Type B pancreatic cell (in vitro differentiated cells): Measurements from ENCODE around the gene NUP210L. TPM values are rescaled to one million over a fixed set of nuclear protein-coding genes. Genes with fewer than 3 reads are reported as not detected.
"Not testable (repeated sequence)": the region's sequence is repeated elsewhere in the genome, so short reads cannot be mapped to it uniquely, and the experiment has no call there.

Source experiments
- DNase-seq: peaks from one replicate; pipeline ENCODE4 v3.0.0; 2021; ENCODE audit warnings: mixed read lengths; ENCODE audit not compliant: unreplicated experiment; ENCODE audit errors: extremely low spot score
- H3K27ac Mint-ChIP-seq: 2 replicates; pipeline ENCODE4 v1.8.0; 2021; ENCODE audit warnings: mild to moderate bottlenecking, mixed read lengths
- H3K27me3 Mint-ChIP-seq: 2 replicates; pipeline ENCODE4 v1.8.0; 2021; ENCODE audit warnings: mixed read lengths
- H3K36me3 Mint-ChIP-seq: 2 replicates; pipeline ENCODE4 v1.8.0; 2021; ENCODE audit warnings: mixed read lengths
- H3K4me1 Mint-ChIP-seq: one replicate; pipeline ENCODE4 v1.8.0; 2021; ENCODE audit warnings: mixed read lengths; ENCODE audit not compliant: unreplicated experiment
- H3K4me3 Mint-ChIP-seq: 2 replicates; pipeline ENCODE4 v1.8.0; 2021; ENCODE audit warnings: mild to moderate bottlenecking, mixed read lengths
- H3K9me3 Mint-ChIP-seq: 2 replicates; pipeline ENCODE4 v1.8.0; 2021; ENCODE audit warnings: mixed read lengths
- total RNA-seq: library from RNA; stranded (reverse); gene quantifications from 2 replicates; pipeline ENCODE4 v1.2.1, GENCODE V29; 2021; ENCODE audit warnings: low replicate concordance
- TF ChIP-seq, protein P1 (sequence below): fragments of 200-600 bp; sonication (generic); conservative IDR thresholded peaks from 2 replicates; pipeline ENCODE4 v1.5.0; 2021; ENCODE audit warnings: antibody characterized with exemption, mild to moderate bottlenecking

Gene NUP210L
- total RNA-seq, 1 donor from 2014 or later = not detected

DNA sequence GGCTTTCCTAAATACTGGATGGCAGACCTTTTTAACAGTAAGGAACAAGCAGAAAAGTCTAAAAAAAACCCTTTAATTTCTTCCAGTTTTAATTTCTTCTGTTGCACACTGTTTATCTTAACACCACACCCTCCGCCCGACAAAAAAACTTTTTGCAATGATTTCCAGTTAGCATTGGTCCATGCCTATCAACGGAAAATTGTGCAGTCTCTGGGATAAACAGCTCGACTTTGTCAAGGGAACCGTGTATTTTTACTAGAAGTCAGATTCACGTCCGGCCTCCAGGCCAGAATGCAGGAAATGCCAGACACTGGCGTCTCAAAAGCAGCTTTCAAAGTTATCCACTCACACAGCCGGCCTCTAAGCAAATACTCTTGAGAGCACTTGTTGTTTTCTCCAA, 378 bp upstream of the NUP210L start:
- H3K27me3 Mint-ChIP-seq = no peaks in the 10 kb centered on the region
- H3K4me3 Mint-ChIP-seq = no peak overlapping the region
- no peak for DNase-seq
- no peaks in the 10 kb centered on the region for H3K9me3 Mint-ChIP-seq
- H3K27ac Mint-ChIP-seq = peak overlapping the region; percentile 46
- peaks cover 7% of the 10 kb centered on the region for H3K4me1 Mint-ChIP-seq
- TF ChIP-seq, protein P1, sequence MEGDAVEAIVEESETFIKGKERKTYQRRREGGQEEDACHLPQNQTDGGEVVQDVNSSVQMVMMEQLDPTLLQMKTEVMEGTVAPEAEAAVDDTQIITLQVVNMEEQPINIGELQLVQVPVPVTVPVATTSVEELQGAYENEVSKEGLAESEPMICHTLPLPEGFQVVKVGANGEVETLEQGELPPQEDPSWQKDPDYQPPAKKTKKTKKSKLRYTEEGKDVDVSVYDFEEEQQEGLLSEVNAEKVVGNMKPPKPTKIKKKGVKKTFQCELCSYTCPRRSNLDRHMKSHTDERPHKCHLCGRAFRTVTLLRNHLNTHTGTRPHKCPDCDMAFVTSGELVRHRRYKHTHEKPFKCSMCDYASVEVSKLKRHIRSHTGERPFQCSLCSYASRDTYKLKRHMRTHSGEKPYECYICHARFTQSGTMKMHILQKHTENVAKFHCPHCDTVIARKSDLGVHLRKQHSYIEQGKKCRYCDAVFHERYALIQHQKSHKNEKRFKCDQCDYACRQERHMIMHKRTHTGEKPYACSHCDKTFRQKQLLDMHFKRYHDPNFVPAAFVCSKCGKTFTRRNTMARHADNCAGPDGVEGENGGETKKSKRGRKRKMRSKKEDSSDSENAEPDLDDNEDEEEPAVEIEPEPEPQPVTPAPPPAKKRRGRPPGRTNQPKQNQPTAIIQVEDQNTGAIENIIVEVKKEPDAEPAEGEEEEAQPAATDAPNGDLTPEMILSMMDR = no peak
- H3K36me3 Mint-ChIP-seq = peaks cover 27% of the 10 kb centered on the region

DNA sequence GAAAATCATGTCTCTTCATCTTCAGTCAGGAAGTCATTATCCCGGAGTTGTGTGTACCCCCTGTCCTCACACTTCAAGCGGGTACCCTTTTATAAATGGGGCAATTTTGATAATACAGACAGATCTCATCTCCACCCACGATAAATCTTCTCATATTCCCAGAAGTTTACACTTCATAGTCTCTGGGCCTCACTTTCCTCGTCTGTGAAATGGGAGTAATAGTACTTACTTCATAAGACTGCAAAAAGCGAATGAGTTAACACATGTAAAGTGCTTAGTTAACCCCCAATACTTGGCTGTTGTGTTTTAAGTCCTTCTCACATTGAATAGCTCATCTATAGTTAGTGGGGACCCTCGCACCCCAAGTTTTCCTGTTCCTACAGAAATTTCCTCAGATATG, 820 bp downstream of the NUP210L start:
- Mint-ChIP-seq H3K36me3 (peaks cover 18% of the 10 kb centered on the region), H3K27ac (no peak overlapping the region), H3K4me3 (no peak overlapping the region), H3K27me3 (no peaks in the 10 kb centered on the region), H3K9me3 (no peaks in the 10 kb centered on the region), H3K4me1 (peaks cover 7% of the 10 kb centered on the region)
- DNase-seq = no peak
- TF ChIP-seq, protein P1 = no peak

DNA sequence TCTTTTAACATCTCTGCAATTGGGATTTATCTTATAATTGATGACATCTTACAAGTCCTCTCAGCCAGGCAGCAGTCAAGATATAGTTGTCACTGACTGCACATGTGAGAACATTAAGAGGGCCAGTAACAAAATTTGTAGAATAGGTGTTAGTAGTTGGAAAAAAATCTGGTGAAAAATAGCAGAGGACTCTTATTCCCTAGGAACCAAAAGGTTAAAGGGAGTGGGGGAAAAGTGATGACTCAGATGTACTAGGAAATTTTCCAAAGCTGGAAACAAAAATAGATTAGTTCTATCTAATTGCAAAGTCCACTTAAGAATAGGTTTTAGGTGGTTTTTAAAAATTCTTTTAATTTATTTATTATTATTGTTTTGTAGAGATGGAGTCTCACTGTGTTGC, 3.6 kb downstream of the NUP210L start:
- no peak overlapping the region for H3K4me3 Mint-ChIP-seq

DNA sequence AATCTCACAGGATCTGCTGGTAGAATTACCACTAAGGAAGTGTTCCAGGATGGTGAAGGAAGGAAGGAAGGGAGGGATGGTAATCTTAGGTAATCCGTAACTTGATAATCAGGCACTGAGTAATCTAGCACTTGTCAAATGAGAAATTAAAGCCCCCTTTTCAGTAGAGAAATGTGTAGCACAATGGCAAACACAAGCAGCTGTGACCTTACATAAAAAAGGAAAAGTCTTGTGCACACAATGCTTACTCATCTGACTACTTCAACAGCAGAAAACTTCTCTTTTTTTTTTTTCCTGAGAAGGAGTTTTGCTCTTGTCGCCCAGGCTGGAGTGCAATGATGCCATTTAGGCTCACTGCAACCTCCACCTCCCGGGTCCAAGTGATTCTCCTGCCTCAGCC, 6.1 kb downstream of the NUP210L start:
- H3K27ac Mint-ChIP-seq = no peak overlapping the region
- no peaks in the 10 kb centered on the region for H3K27me3 Mint-ChIP-seq
- no peak overlapping the region for H3K4me3 Mint-ChIP-seq

More for the DNA sequence above, 3.6 kb downstream of the NUP210L start:
- TF ChIP-seq, protein P1 = no peak
- no peak overlapping the region for H3K27ac Mint-ChIP-seq
- H3K4me1 Mint-ChIP-seq = no peaks in the 10 kb centered on the region
- peaks cover 7% of the 10 kb centered on the region for H3K36me3 Mint-ChIP-seq
- no peaks in the 10 kb centered on the region for H3K27me3 Mint-ChIP-seq
- no peak for DNase-seq
- H3K9me3 Mint-ChIP-seq = no peaks in the 10 kb centered on the region

DNA sequence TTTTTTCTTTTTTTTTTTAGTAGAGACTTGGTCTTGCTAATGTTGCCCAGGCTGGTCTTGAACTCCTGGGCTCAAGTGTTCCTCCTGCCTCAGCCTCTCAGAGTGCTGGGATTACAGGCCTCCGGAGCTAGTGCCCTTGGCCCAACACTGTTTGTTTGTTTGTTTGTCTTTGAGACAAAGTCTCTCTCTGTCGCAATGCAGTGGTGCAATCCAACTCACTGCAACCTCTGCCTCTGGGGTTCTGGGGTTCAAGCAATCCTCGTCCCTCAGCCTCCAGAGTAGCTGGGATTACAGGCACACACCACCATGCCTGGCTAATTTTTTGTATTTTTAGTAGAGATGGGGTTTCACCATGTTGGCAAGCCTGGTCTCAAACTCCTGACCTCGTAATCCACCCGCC, 7.4 kb downstream of the NUP210L start:
- H3K9me3 Mint-ChIP-seq, H3K4me3 Mint-ChIP-seq, H3K27me3 Mint-ChIP-seq, DNase-seq, H3K4me1 Mint-ChIP-seq, H3K36me3 Mint-ChIP-seq, H3K27ac Mint-ChIP-seq: not testable (repeated sequence)

More for the DNA sequence above, 6.1 kb downstream of the NUP210L start:
- Mint-ChIP-seq H3K9me3 (no peaks in the 10 kb centered on the region), H3K36me3 (peaks cover 1% of the 10 kb centered on the region), H3K4me1 (no peaks in the 10 kb centered on the region)
- DNase-seq = no peak
- TF ChIP-seq, protein P1 = no peak

DNA sequence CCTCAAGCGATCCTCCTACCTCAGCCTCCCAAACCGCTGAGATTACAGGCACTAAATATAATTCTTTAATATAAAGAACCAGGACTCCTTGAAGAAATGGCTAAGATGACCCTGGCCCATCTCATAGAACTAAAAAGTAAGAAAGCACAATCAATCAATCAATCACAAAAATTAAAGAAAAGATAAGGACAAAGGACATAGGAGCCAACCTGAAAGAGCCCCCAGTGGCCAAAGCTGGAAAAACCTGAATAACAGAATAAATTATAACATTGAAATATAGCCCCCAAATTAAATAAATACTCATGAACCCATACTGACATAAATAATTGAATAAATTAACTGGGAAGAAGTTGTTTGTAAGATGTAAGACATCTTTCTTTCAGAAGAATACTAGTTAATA, 8.9 kb downstream of the NUP210L start:
- Mint-ChIP-seq H3K27me3 (no peaks in the 10 kb centered on the region), H3K4me3 (no peak overlapping the region), H3K36me3 (no peaks in the 10 kb centered on the region), H3K9me3 (no peaks in the 10 kb centered on the region), H3K4me1 (no peaks in the 10 kb centered on the region), H3K27ac (no peak overlapping the region)
- no peak for DNase-seq
- TF ChIP-seq, protein P1 = peak; percentile 72
